ENCODE results near the gene HOOK2.
"Not testable (repeated sequence)": the region's sequence is repeated elsewhere in the genome, so short reads cannot be mapped to it uniquely, and the experiment has no call there.

Gene HOOK2

GRCh38 chr19:12800466-12800770, 25.1 kb upstream of the HOOK2 start:
- Histone ChIP-seq H3K4me2 (ENCODE audit: low read depth, low read length, poor library complexity, severe bottlenecking) (peak overlapping the region; percentile 88), H3K27me3 (ENCODE audit: insufficient read depth, low read length, poor library complexity, severe bottlenecking) (no peaks in the 10 kb centered on the region), H3F3A (ENCODE audit: low read depth) (no peaks in the 10 kb centered on the region), H3K79me2 (ENCODE audit: insufficient read depth, low read length) (peaks cover 35% of the 10 kb centered on the region), H4K20me1 (ENCODE audit: insufficient read depth, low read length, poor library complexity, severe bottlenecking) (peaks cover 15% of the 10 kb centered on the region), H3K9me3 (ENCODE audit: insufficient read depth, low read depth, low read length) (no peaks in the 10 kb centered on the region), H3K9ac (ENCODE audit: low read depth, low read length, poor library complexity, severe bottlenecking) (peak overlapping the region; percentile 93), H3K4me3 (ENCODE audit: low read length, poor library complexity, severe bottlenecking) (peak overlapping the region; percentile 89), H3K9me2 (replicated peaks; ENCODE audit: low read depth, low read length) (no peaks in the 10 kb centered on the region), H2AFZ (ENCODE audit: low read length) (no peak overlapping the region), H3K36me3 (ENCODE audit: insufficient read depth, low read length) (peaks cover 6% of the 10 kb centered on the region; the same call in 1 of the 2 replicates), H3K4me1 (ENCODE audit: insufficient read depth, low read length, poor library complexity, severe bottlenecking) (peaks cover 23% of the 10 kb centered on the region)
- TF ChIP-seq EZH2phosphoT487 (IDR thresholded peaks at IDR 0.05; ENCODE audit: borderline replicate concordance) = no peak
- no peak for TF ChIP-seq CTCF (conservative IDR thresholded peaks at IDR 0.05; ENCODE audit: low read length)

GRCh38 chr19:12799742-12800465, 24.6 kb upstream of the HOOK2 start:
- no peak overlapping the region for H2AFZ ChIP-seq (ENCODE audit: low read length)
- H3K4me1 ChIP-seq (ENCODE audit: insufficient read depth, low read length, poor library complexity, severe bottlenecking) = peaks cover 23% of the 10 kb centered on the region
- H3K27me3 ChIP-seq (ENCODE audit: insufficient read depth, low read length, poor library complexity, severe bottlenecking) = no peaks in the 10 kb centered on the region
- peak overlapping the region; percentile 89 for H3K4me3 ChIP-seq (ENCODE audit: low read length, poor library complexity, severe bottlenecking)
- peaks cover 35% of the 10 kb centered on the region for H3K79me2 ChIP-seq (ENCODE audit: insufficient read depth, low read length)
- peaks cover 6% of the 10 kb centered on the region; the same call in 1 of the 2 replicates for H3K36me3 ChIP-seq (ENCODE audit: insufficient read depth, low read length)
- no peaks in the 10 kb centered on the region for H3F3A ChIP-seq (ENCODE audit: low read depth)
- H3K9me2 ChIP-seq (replicated peaks; ENCODE audit: low read depth, low read length) = no peaks in the 10 kb centered on the region
- H3K9me3 ChIP-seq (ENCODE audit: insufficient read depth, low read depth, low read length) = no peaks in the 10 kb centered on the region
- H4K20me1 ChIP-seq (ENCODE audit: insufficient read depth, low read length, poor library complexity, severe bottlenecking) = peaks cover 15% of the 10 kb centered on the region
- H3K4me2 ChIP-seq (ENCODE audit: low read depth, low read length, poor library complexity, severe bottlenecking) = peak overlapping the region; percentile 88
- TF ChIP-seq CTCF (conservative IDR thresholded peaks at IDR 0.05; ENCODE audit: low read length) (no peak), EZH2phosphoT487 (IDR thresholded peaks at IDR 0.05; ENCODE audit: borderline replicate concordance) (no peak)
- H3K9ac ChIP-seq (ENCODE audit: low read depth, low read length, poor library complexity, severe bottlenecking) = peak overlapping the region; percentile 93

GRCh38 chr19:12797607-12798006, 22.3 kb upstream of the HOOK2 start:
- H3K4me3 ChIP-seq (ENCODE audit: low read length, poor library complexity, severe bottlenecking); H3K27me3 ChIP-seq (ENCODE audit: insufficient read depth, low read length, poor library complexity, severe bottlenecking); H2AFZ ChIP-seq (ENCODE audit: low read length); H3K9ac ChIP-seq (ENCODE audit: low read depth, low read length, poor library complexity, severe bottlenecking); H3K9me3 ChIP-seq (ENCODE audit: insufficient read depth, low read depth, low read length); H3K9me2 ChIP-seq (replicated peaks; ENCODE audit: low read depth, low read length); H3F3A ChIP-seq (ENCODE audit: low read depth); H3K4me2 ChIP-seq (ENCODE audit: low read depth, low read length, poor library complexity, severe bottlenecking); H3K36me3 ChIP-seq (ENCODE audit: insufficient read depth, low read length): not testable (repeated sequence)
- Histone ChIP-seq H3K4me1 (ENCODE audit: insufficient read depth, low read length, poor library complexity, severe bottlenecking) (peaks cover 39% of the 10 kb centered on the region), H4K20me1 (ENCODE audit: insufficient read depth, low read length, poor library complexity, severe bottlenecking) (peaks cover 15% of the 10 kb centered on the region), H3K79me2 (ENCODE audit: insufficient read depth, low read length) (peaks cover 41% of the 10 kb centered on the region)

- no peaks in the 10 kb centered on the region for H3K9me2 ChIP-seq (replicated peaks; ENCODE audit: low read depth, low read length)
- peaks cover 40% of the 10 kb centered on the region for H3K79me2 ChIP-seq (ENCODE audit: insufficient read depth, low read length)
- peaks cover 6% of the 10 kb centered on the region; the same call in 1 of the 2 replicates for H3K36me3 ChIP-seq (ENCODE audit: insufficient read depth, low read length)
- no peaks in the 10 kb centered on the region for H3K27me3 ChIP-seq (ENCODE audit: insufficient read depth, low read length, poor library complexity, severe bottlenecking)
- H3F3A ChIP-seq (ENCODE audit: low read depth) = no peaks in the 10 kb centered on the region; the same call in 1 of the 2 replicates
- no peak overlapping the region for H3K4me3 ChIP-seq (ENCODE audit: low read length, poor library complexity, severe bottlenecking)
- peaks cover 36% of the 10 kb centered on the region for H3K4me1 ChIP-seq (ENCODE audit: insufficient read depth, low read length, poor library complexity, severe bottlenecking)
- H3K9me3 ChIP-seq (ENCODE audit: insufficient read depth, low read depth, low read length) = no peaks in the 10 kb centered on the region
- peaks cover 15% of the 10 kb centered on the region for H4K20me1 ChIP-seq (ENCODE audit: insufficient read depth, low read length, poor library complexity, severe bottlenecking)
- TF ChIP-seq EZH2phosphoT487 (IDR thresholded peaks at IDR 0.05; ENCODE audit: borderline replicate concordance) (no peak), CTCF (conservative IDR thresholded peaks at IDR 0.05; ENCODE audit: low read length) (no peak)
- no peak overlapping the region for H3K4me2 ChIP-seq (ENCODE audit: low read depth, low read length, poor library complexity, severe bottlenecking)
- H2AFZ ChIP-seq (ENCODE audit: low read length) = no peak overlapping the region
- H3K9ac ChIP-seq (ENCODE audit: low read depth, low read length, poor library complexity, severe bottlenecking) = no peak overlapping the region
Observed at GRCh38 chr19:12797141-12797587, 21.8 kb upstream of the HOOK2 start.
